ENCODE results near the gene WDR27.

DNA sequence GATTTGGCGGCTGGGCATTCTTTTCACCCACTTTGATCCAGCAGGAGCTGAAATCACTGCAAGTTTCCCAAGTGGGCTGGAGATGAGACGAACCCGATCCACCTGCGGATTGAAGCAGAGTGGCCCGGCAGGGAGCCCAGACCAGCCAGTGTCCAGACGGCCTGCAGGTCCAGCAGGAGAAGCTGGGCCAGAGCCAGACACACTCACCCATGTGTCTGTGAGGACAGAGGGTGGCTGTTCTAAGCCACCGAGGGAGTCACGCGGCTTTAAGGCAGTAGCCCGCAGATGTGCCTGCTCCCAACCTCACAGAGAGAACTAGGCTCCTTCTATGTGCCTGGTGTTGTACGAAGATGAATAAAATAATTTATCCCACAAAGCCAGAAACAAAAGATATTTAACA is 200.7 kb downstream of the WDR27 start:
- TF ChIP-seq POLR2A (IDR thresholded peaks at IDR 0.05; ENCODE audit: low read length) (no peak), GATA1 (IDR thresholded peaks at IDR 0.05; ENCODE audit: low read depth, low read length) (no peak)

Measured in erythroblast (primary cell).